Gastrocnemius medialis (tissue), 4 donors: ENCODE data around the gene MICAL1. TPM values are rescaled to one million over a fixed set of nuclear protein-coding genes. Genes with fewer than 3 reads are reported as not detected.

Experiments
- ATAC-seq, 2 donors: fragments of 150-250 bp; one replicate each; pipeline ENCODE4 v1.9.1; 2016
- DNase-seq, 2 donors: peaks; one replicate each; pipeline ENCODE4 v3.0.0-alpha.2; 2019
- H3K27ac ChIP-seq, 4 donors: fragments of 200-600 bp; sonication (generic); 1 replicate in 1 of 4; 2 replicates in 3 of 4; pipeline ENCODE4 v1.5.1; 2016 to 2018; ENCODE audit warnings: mild to moderate bottlenecking in 2 of 4, moderate library complexity in 1 of 4
- H3K27me3 ChIP-seq, 3 donors: fragments of 200-600 bp; sonication (generic) in 2 of 3; 1 replicate in 1 of 3; 2 replicates in 2 of 3; pipeline versions ENCODE4 v1.5.1 to v1.6.0; 2016 to 2019; ENCODE audit warnings: mild to moderate bottlenecking in 1 of 3, moderate library complexity in 1 of 3
- H3K36me3 ChIP-seq, 2 donors: fragments of 200-600 bp; sonication (generic) in 1 of 2; one replicate each; pipeline ENCODE4 v1.5.1; 2017 to 2018
- H3K4me1 ChIP-seq, 2 donors: fragments of 200-600 bp; sonication (generic) in 1 of 2; one replicate each; pipeline ENCODE4 v1.5.1; 2016 to 2017; ENCODE audit warnings: mild to moderate bottlenecking in 2 of 2
- H3K4me3 ChIP-seq, 4 donors: fragments of 200-600 bp; sonication (generic) in 3 of 4; 1 replicate in 1 of 4; 2 replicates in 3 of 4; pipeline ENCODE4 v1.5.1; 2016 to 2019; ENCODE audit warnings: mild to moderate bottlenecking in 2 of 4
- H3K9me3 ChIP-seq, 3 donors: fragments of 200-600 bp; sonication (generic) in 2 of 3; 1 replicate in 1 of 3; 2 replicates in 2 of 3; pipeline ENCODE4 v1.5.1; 2016 to 2019
- CTCF ChIP-seq, 5 experiments: fragments of 450-650 bp in 3 of 5; fragments of 200-600 bp in 2 of 5; sonication (generic) in 2 of 5; IDR thresholded peaks in 4 of 5; conservative IDR thresholded peaks in 1 of 5; 1 replicate in 4 of 5; 2 replicates in 1 of 5; pipeline ENCODE4 v1.5.1; 2016 to 2019; ENCODE audit warnings: antibody characterized with exemption in 5 of 5, mild to moderate bottlenecking in 3 of 5, moderate library complexity in 3 of 5
- POLR2A ChIP-seq, 2 donors: fragments of 450-650 bp; IDR thresholded peaks; one replicate each; pipeline ENCODE4 v1.6.1; 2017; ENCODE audit warnings: antibody characterized with exemption in 2 of 2, mild to moderate bottlenecking in 2 of 2, moderate library complexity in 2 of 2
- in situ Hi-C, 4 donors: fragments of 200-750 bp; cut with MboI; loops; one replicate each; pipeline versions ENCODE4 v1.15.0 to v1.8.0; 2017; ENCODE audit warnings: low sequenced_read_pairs in 4 of 4
- intact Hi-C: fragments of 100-400 bp; cut with DNase I; formaldehyde crosslinking; loops from one replicate; pipeline ENCODE4 v1.15.1; 2023; ENCODE audit warnings: low total_unique reads
- total RNA-seq, 4 donors: library from RNA; depleted of rRNA; stranded (reverse); fragments of >200 nt; gene quantifications; one replicate each; pipeline versions ENCODE4 v1.1.0 to v1.2.3, GENCODE V29; 2016

Gene MICAL1
- total RNA-seq, 4 donors from 2014 or later, result 6.0 to 11.6 (median 8.0) TPM

- peak overlapping the region; percentile 67 to 94 (median 80) for H3K4me3 ChIP-seq
- no peaks in the 10 kb centered on the region for H3K36me3 ChIP-seq
- ATAC-seq (peak in 1 of 2 donors; percentile 5), DNase-seq (no peak)
- intact Hi-C loops (loop anchor here (5.0 to 10.0 kb wide), 3 partner anchors 72 to 900 kb away; partner anchors contain the start of genes AK9, CD164 and FIG4), in situ Hi-C loops (no loop called here)
- H3K9me3 ChIP-seq, result no peaks in the 10 kb centered on the region
- TF ChIP-seq CTCF (IDR thresholded peaks at IDR 0.05 in 4 of 5, conservative IDR thresholded peaks at IDR 0.05 in 1 of 5) (no peak), POLR2A (IDR thresholded peaks at IDR 0.05) (peak in 1 of 2 donors; percentile 8)
- peaks cover 18 to 34% of the 10 kb centered on the region in 2 donors for H3K4me1 ChIP-seq
- H3K27ac ChIP-seq, result peak overlapping the region; percentile 61 to 74 (median 72)
- no peaks in the 10 kb centered on the region for H3K27me3 ChIP-seq
Measured at GRCh38 chr6:109454496-109455436, 806 bp downstream of the MICAL1 start.

- H3K36me3 ChIP-seq, result no peaks in the 10 kb centered on the region
- intact Hi-C loops, result loop anchor here (10.0 kb wide), 2 partner anchors 241 to 899 kb away; partner anchors contain the start of genes AK9 and FIG4
- DNase-seq, result no peak
- H3K4me3 ChIP-seq, result peak overlapping the region; percentile 67 to 94 (median 80)
- H3K9me3 ChIP-seq, result no peaks in the 10 kb centered on the region
- in situ Hi-C loops, result no loop called here
- H3K4me1 ChIP-seq, result peaks cover 18 to 34% of the 10 kb centered on the region in 2 donors
- no peak for TF ChIP-seq POLR2A (IDR thresholded peaks at IDR 0.05)
- no peak for TF ChIP-seq CTCF (IDR thresholded peaks at IDR 0.05 in 4 of 5, conservative IDR thresholded peaks at IDR 0.05 in 1 of 5)
- no peak for ATAC-seq
- H3K27me3 ChIP-seq, result no peaks in the 10 kb centered on the region
- peak overlapping the region; percentile 61 to 74 (median 72) for H3K27ac ChIP-seq
Measured at GRCh38 chr6:109453594-109454495, 1.7 kb downstream of the MICAL1 start.

- ATAC-seq (no peak), DNase-seq (no peak)
- Histone ChIP-seq H3K4me3 (no peak overlapping the region), H3K9me3 (no peaks in the 10 kb centered on the region), H3K27me3 (no peaks in the 10 kb centered on the region), H3K4me1 (peaks cover 18 to 33% of the 10 kb centered on the region in 2 donors), H3K27ac (no peak overlapping the region), H3K36me3 (no peaks in the 10 kb centered on the region)
- TF ChIP-seq CTCF (IDR thresholded peaks at IDR 0.05 in 4 of 5, conservative IDR thresholded peaks at IDR 0.05 in 1 of 5), result no peak
- no peak for TF ChIP-seq POLR2A (IDR thresholded peaks at IDR 0.05)
- intact Hi-C loops, result loop anchor here (10.0 kb wide), 2 partner anchors 242 to 898 kb away; partner anchors contain the start of genes AK9 and FIG4
- in situ Hi-C loops, result no loop called here
Measured at GRCh38 chr6:109453156-109453555, 2.4 kb downstream of the MICAL1 start.

GRCh38 chr6:109452181-109452580 lies 3.4 kb downstream of the MICAL1 start:
- Histone ChIP-seq H3K4me1 (peaks cover 12 to 24% of the 10 kb centered on the region in 2 donors), H3K9me3 (no peaks in the 10 kb centered on the region), H3K4me3 (no peak overlapping the region), H3K36me3 (no peaks in the 10 kb centered on the region), H3K27me3 (no peaks in the 10 kb centered on the region), H3K27ac (no peak overlapping the region)
- in situ Hi-C loops, result no loop called here
- TF ChIP-seq CTCF (IDR thresholded peaks at IDR 0.05 in 4 of 5, conservative IDR thresholded peaks at IDR 0.05 in 1 of 5) (no peak), POLR2A (IDR thresholded peaks at IDR 0.05) (no peak)
- intact Hi-C loops, result loop anchor here (10.0 kb wide), 2 partner anchors 243 to 897 kb away; partner anchors contain the start of genes AK9 and FIG4
- ATAC-seq, result no peak
- DNase-seq, result no peak
